Measurements from ENCODE around the gene SMIM5.

DNA sequence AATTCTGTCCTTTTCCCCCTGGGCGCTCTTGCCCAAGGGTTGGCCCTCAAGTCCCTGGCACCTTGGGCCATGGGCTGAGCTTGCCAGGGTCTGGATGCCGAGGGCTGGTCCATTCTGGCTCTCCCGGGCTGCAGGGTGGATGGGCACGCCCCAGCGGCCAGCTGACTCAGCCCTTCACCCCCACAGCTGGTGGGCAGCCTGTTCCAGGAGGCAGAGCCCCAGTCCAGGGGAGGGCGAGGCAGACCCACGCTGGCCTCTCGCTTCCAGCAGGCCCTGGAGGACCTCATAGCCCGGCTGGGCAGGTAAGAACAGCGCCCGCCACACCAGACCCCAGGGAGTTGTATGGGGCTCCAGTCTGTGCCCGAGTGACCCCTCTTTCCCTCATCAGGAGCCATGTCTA is 30.6 kb upstream of the SMIM5 start:
- no peak for TF ChIP-seq EZH2phosphoT487 (IDR thresholded peaks at IDR 0.05; ENCODE audit: insufficient read depth, low read depth)
- no peak for TF ChIP-seq EZH2 (IDR thresholded peaks at IDR 0.05; ENCODE audit: insufficient read depth, poor library complexity, severe bottlenecking)

All from GM23248 (cell line).